Lower leg skin (tissue), 3 donors: Measurements from ENCODE around the gene SP110.

Experiments used
- CTCF ChIP-seq, 3 donors: fragments of 450-650 bp; IDR thresholded peaks; one replicate each; pipeline ENCODE4 v1.5.1; 2016; ENCODE audit warnings: antibody characterized with exemption in 3 of 3, mild to moderate bottlenecking in 3 of 3, moderate library complexity in 2 of 3
- POLR2A ChIP-seq, 2 donors: fragments of 450-650 bp; IDR thresholded peaks; one replicate each; pipeline ENCODE4 v1.6.1; 2016 to 2017; ENCODE audit warnings: antibody characterized with exemption in 2 of 2, mild to moderate bottlenecking in 1 of 2, moderate library complexity in 1 of 2

- TF ChIP-seq CTCF (IDR thresholded peaks at IDR 0.05) = no peak
- TF ChIP-seq POLR2A (IDR thresholded peaks at IDR 0.05) = no peak
Observed at GRCh38 chr2:230152334-230152733, 67.5 kb downstream of the SP110 start.
